CD4-positive, alpha-beta T cell treated with Interleukin-4 for 4 hours (primary cell): ENCODE measurements around the gene SHROOM2.
"Not testable (repeated sequence)": the region's sequence is repeated elsewhere in the genome, so short reads cannot be mapped to it uniquely, and the experiment has no call there.

Experiments used
- DNase-seq: peaks from one replicate; pipeline ENCODE4 v3.0.0-alpha.2; 2020

Gene SHROOM2

DNA sequence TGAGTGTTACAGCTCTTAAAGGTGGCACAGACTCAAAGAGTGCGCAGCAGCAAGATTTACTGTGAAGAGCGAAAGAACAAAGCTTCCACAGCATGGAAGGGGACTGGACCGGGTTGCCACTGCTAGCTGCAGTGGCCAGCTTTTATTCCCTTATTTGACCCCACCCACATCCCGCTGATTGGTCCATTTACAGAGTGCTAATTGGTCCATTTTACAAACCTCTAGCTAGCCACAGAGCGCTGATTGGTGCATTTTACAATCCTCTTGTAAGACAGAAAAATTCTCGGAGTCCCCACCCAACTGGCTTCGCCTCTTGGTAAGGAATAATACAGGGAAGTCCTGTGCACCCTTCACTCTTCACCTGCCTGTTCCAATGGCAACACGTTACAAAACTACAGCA, 1.9 kb upstream of the SHROOM2 start:
- no peak for DNase-seq

- no peak for DNase-seq
Observed at GRCh38 chrX:9785254-9785943, 830 bp upstream of the SHROOM2 start.

- DNase-seq: no peak
Observed at GRCh38 chrX:9786798-9787635, 788 bp downstream of the SHROOM2 start.

DNA sequence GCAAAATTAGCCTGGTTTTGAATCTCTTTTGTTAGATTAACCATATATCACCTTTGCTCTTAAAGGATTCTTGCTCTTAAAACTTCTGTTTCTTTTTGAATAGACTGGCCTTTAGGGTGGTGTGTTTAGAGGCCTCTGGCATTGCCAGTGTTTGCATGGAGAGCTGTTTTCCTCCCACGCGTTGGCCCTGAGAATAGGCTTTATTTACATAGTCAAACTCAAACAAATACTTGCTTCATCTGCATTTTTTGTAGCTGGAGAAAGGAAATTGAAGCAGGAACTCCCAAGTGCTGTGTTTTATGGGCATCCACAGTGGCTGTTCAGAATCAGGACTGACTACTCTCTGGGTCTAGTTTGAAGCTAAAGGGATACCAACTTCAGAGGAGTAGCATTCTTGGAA, 2.7 kb downstream of the SHROOM2 start:
- no peak for DNase-seq

GRCh38 chrX:9789555-9789954, 3.3 kb downstream of the SHROOM2 start:
- no peak for DNase-seq

DNA sequence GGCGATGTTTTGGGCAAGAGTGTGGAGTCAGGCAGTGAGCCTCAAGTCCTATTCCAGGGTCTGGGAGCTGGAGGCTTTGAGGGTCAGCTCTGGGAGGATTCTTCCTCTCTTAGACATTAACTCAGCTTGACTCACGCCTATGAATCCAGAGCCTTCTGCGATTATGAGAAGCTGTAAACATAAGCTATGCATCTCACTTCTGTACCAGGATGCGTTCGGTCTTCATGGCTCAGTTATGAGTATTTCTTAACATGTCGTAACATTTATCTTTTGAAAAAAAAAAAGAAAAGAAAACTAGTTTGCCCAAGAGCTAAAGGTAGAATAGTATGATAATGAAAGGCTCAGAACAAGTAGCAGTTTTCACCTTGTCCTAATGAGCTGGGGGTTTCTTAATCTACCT, 4.6 kb downstream of the SHROOM2 start:
- DNase-seq: no peak

GRCh38 chrX:9794495-9794894, 8.3 kb downstream of the SHROOM2 start:
- DNase-seq: no peak

- DNase-seq: no peak
Observed at GRCh38 chrX:9797384-9798360, 11.4 kb downstream of the SHROOM2 start.

DNA sequence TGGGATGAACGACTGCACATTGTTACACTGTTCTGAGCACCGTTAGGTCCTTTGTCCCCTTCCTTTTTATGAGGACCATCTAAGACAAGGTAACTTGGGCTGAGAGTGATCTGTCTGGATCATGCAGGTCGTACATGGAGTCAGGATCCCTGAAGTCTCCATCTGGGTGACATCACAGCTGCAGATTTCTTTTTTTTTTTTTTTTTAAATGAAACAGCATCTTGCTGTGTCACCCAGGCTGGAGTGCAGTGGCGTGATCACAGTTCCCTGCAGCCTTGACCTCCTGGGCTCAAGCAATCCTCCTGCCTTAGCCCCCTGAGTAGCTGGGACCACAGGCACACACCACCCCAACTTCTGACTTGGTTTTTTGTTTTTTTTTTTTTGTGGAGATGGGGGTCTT, 16.5 kb downstream of the SHROOM2 start:
- DNase-seq: no peak

GRCh38 chrX:9804444-9804843, 18.2 kb downstream of the SHROOM2 start:
- no peak for DNase-seq

DNA sequence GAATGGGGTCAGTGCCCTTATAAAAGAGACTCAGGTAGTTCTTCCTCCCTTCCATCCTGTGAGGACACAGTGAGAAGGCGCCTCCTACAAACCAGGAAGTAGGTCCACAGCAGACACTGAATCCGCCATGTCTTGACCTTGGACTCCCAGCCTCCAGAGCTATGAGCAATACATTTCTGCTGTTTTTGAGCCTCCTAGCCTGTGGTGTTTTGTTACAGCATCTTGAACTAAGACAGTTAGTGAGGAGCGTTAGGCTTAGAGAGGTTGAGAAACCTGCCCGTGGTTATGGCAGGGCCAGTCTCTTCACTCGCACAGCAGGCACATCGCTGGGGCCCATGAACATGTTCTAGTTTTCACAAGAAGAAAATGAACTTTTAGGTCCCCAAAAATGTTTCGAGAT, 19.7 kb downstream of the SHROOM2 start:
- no peak for DNase-seq

- DNase-seq: no peak
Observed at GRCh38 chrX:9807355-9808182, 21.3 kb downstream of the SHROOM2 start.

- DNase-seq: not testable (repeated sequence)
Observed at GRCh38 chrX:9809876-9810275, 23.6 kb downstream of the SHROOM2 start.

DNA sequence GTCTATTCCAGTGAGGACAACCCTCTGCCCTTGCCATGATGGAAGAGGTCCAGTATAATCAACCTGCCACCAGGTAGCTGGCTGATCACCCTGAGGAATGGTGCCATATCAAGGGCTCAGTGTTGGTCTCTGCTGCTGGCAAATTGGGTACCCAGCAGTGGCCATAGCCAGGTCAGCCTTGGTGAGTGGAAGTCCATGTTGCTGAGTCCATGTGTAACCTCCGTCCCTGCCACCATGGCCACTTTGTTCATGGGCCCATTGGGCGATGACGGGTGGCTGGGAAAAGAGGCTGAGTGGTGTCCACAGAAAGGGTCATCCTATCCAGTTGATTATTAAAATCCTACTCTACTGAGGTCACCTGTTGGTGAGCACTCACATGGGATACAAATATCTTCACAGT, 24.9 kb downstream of the SHROOM2 start:
- DNase-seq: not testable (repeated sequence)

DNA sequence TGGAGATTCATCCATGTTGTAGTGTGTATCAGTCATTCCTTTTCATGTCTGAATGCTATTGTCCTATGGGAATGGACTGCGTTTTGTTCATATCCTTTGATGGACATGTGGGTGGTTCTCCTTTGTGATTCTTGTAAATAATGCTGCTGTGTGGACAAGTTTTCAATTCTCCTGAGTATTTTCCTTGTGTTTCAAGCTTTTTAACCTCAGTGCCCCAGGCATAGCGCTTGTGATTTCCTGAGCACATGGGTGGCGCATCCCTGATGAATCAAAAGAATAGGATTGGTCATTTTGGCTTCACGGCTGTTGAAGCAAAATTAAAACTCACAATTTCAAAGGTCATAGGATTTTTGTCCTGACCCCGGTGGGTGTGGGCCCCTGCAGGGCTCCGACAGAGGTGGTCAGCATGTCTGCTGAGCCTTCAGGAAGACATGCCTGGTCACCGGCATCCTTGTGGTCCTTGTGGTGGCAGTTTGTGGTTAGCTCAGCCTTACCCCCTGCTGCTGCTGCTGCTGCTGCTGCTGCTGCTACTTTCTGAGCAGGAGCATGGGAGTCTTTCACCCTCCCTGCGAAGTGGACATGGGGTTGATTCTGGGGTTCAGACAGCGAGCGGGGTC, 30.0 kb downstream of the SHROOM2 start:
- no peak for DNase-seq

DNA sequence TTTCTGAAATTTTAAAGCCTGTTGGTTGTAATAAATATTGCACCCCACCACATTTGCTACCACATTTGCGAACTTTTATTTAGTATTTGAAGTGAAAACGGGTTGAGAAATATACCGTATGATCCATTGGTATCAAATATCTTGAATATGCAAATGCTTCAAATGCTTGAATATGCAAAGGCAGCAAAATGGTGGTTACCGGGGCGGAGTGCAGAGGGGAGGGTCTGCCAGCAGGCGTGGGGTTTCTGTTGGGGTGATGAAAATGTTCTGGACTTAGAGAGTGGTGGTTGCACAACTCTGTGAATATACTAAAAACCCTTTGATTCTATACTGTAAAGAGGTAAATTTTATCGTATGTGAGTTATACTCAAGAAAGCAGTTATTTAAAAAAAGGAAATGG, 35.3 kb downstream of the SHROOM2 start:
- DNase-seq: no peak

DNA sequence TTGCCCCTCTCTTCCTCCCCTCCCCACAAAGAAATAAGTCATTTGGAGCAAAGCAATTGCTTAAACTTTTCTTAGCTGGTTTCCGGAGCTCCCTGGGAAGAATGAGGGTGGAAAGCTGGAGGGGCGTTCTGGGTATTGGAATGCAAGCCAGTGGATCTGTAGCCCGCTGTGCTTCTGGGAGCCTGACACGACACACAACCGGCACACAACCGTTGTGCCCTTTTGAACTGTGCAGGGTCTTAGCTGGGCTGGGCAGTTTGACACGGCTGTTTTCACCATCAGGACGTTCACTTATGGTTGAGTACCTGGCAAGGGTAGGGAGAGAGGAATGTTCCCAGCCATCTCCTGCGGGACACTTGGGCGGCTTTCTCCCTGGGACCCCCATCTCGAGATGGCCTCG, 38.3 kb downstream of the SHROOM2 start:
- no peak for DNase-seq

GRCh38 chrX:9825129-9825790, 39.0 kb downstream of the SHROOM2 start:
- no peak for DNase-seq

DNA sequence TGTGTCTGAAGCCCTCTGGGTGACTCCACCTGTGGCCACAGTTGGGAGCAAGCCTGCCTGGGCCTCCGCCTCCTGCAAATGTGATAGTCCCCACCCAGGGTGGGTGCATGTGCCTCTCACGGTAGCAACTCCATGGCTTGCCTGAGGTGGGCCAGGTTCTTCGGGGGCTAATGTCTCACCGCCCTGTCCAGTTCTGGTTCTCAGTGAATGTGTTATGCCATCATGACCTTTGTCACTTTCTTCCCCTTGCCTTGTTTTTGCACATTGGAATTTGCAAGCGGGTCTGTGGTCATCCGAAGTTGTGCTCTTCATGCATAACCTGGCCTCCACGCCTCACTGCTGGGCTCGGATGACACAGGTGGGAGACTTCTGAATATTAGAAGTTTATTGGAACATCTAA, 39.7 kb downstream of the SHROOM2 start:
- no peak for DNase-seq

DNA sequence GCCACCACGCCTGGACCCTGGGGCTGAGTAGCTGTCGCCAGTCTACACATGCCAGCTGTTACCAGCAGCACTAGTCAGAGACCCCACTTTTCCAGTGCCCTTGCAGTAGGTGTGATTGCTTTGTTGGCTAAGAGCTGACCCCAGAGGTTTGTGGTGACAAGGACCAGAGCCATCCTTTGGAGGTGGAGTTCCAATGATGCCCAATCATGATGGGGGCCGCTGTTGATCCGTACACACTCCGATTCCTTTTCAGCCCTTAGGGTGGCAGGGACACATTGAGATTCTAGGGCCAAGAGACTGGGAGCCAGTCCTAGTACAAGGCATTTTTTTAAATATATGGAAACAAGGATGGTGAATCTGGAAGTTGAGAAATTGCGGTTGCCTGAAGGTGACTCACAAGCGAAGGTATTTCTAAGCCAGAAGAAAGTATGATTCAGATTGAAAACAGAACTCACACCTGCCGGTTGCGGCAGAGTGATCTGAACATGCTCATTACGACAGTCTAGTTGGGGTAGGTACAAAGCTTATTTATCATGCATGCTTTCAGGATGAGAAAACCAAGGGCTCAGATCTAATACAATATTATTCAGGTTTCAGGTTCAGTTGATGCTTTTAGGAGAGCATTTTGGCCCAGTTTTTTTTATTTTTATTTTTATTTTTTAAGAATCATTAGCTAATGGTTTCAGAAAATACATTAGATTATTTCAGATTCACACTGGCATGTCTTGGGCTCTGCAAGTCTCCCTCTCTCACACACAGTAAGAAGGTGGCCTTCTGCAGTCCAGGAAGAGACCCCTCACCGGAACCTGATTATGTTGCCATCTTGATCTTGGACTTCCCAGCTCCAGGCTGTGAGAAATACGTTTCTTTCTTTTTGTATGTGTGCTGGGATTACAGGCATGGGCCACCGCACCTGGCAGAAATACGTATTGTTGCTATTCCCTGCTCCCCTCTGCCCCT, 43.4 kb downstream of the SHROOM2 start:
- DNase-seq: no peak
